Peyer's patch (tissue), 4 donors: Measurements from ENCODE around the gene ABLIM2. TPM values are rescaled to one million over a fixed set of nuclear protein-coding genes. Genes with fewer than 3 reads are reported as not detected.

Experiments
- DNase-seq, 3 donors: peaks; one replicate each; pipeline ENCODE4 v3.0.0-alpha.2; 2017 to 2019
- H3K27ac ChIP-seq, 4 donors: fragments of 200-600 bp; sonication (generic); one replicate each; pipeline ENCODE4 v1.5.1; 2016 to 2019
- H3K27me3 ChIP-seq, 2 donors: fragments of 200-600 bp; sonication (generic); one replicate each; pipeline ENCODE4 v1.5.1; 2019
- H3K36me3 ChIP-seq, 3 donors: fragments of 200-600 bp; sonication (generic); one replicate each; pipeline ENCODE4 v1.5.1; 2016 to 2019
- H3K4me1 ChIP-seq, 4 donors: fragments of 200-600 bp; sonication (generic); one replicate each; pipeline ENCODE4 v1.5.1; 2016 to 2019
- H3K4me3 ChIP-seq, 4 donors: fragments of 200-600 bp; sonication (generic); 1 replicate in 3 of 4; 2 replicates in 1 of 4; pipeline ENCODE4 v1.5.1; 2016 to 2019; ENCODE audit warnings: mild to moderate bottlenecking in 1 of 4
- H3K9me3 ChIP-seq, 4 donors: fragments of 200-600 bp; sonication (generic); one replicate each; pipeline ENCODE4 v1.5.1; 2016 to 2019; ENCODE audit warnings: mild to moderate bottlenecking in 1 of 4
- CTCF ChIP-seq, 6 experiments: fragments of 450-650 bp in 4 of 6; fragments of 200-600 bp in 2 of 6; sonication (generic) in 1 of 6; IDR thresholded peaks; one replicate each; pipeline ENCODE4 v1.5.1; 2017 to 2019; ENCODE audit warnings: antibody characterized with exemption in 6 of 6, mild to moderate bottlenecking in 3 of 6, moderate library complexity in 1 of 6
- POLR2A ChIP-seq, 2 donors: fragments of 450-650 bp; IDR thresholded peaks; one replicate each; pipeline ENCODE4 v1.5.1; 2017; ENCODE audit warnings: antibody characterized with exemption in 2 of 2, mild to moderate bottlenecking in 2 of 2, moderate library complexity in 2 of 2
- total RNA-seq, 4 donors: library from RNA; depleted of rRNA; stranded (reverse); fragments of >200 nt; gene quantifications; one replicate each; pipeline ENCODE4 v1.1.0, GENCODE V29; 2016

The ABLIM2 gene
- total RNA-seq, 4 donors from 2014 or later = 9.0 to 24.2 (median 11.7) TPM

DNA sequence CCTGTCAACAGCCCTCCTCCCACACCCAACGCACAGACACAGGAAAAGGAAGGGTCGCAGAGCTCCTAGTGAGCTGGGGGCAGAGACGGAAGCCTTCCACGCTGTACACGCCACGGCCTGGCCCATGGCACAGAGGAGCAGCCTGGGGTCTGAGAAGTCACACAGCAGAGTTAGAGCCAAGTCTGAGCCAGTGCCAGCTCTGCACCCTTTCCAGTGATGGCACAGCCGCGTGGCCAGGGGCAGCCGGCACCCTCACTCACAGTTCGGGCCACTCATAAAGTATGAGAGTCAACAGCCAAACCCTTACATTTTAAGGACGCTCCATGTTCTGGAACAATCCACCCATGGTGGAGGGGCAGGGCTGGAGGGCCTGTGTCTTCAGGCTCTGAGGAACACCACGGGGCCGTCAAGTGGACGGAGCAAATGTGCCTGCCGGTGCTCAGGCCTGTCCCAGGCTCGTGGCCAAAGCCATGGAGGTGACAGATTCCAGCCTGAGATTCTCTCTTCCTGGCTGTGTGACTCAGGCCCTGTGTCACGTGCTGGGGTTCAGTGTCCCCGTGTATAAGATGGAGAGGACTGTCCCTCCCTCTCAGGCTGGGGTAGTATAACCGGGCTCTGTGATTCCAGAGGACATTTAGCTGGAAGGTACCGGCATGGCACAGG is 91.2 kb downstream of the ABLIM2 start:
- Histone ChIP-seq H3K4me3 (no peak overlapping the region), H3K27ac (no peak overlapping the region), H3K9me3 (peaks cover 0 to 22% (median 6%) of the 10 kb centered on the region in 4 donors), H3K27me3 (no peaks in the 10 kb centered on the region), H3K36me3 (no peaks in the 10 kb centered on the region), H3K4me1 (no peaks in the 10 kb centered on the region)
- DNase-seq = no peak
- no peak for TF ChIP-seq CTCF (IDR thresholded peaks at IDR 0.05)
- no peak for TF ChIP-seq POLR2A (IDR thresholded peaks at IDR 0.05)

DNA sequence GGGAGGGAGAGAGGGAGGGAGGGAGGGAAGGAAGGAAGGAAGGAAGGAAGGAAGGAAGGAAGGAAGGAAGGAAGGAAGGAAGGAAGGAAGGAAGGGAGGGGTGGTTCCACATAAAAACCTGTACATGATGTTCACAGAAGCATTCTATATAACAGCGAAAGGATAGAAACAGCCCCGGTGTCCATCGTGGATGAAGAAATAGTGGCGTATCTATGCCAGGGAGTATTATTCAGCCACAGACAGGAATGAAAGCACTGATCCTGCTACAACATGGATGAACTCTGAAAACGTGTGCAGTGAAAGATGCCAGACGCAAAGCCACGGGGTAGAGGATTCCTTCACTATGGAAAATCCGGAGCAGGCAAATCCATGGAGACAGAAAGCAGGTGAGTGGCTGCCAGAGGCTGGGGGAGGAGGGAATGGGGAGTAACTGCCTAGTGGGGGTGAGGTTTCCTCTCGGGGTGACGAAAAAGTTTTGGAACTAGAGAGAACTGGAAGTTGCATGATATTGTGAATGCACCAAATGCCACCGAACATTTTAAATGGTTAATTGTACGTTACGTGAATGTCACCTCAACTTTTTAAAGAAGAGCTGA is 92.2 kb downstream of the ABLIM2 start:
- Histone ChIP-seq H3K9me3 (peaks cover 0 to 22% (median 6%) of the 10 kb centered on the region in 4 donors), H3K27me3 (no peaks in the 10 kb centered on the region), H3K4me3 (no peak overlapping the region)

DNA sequence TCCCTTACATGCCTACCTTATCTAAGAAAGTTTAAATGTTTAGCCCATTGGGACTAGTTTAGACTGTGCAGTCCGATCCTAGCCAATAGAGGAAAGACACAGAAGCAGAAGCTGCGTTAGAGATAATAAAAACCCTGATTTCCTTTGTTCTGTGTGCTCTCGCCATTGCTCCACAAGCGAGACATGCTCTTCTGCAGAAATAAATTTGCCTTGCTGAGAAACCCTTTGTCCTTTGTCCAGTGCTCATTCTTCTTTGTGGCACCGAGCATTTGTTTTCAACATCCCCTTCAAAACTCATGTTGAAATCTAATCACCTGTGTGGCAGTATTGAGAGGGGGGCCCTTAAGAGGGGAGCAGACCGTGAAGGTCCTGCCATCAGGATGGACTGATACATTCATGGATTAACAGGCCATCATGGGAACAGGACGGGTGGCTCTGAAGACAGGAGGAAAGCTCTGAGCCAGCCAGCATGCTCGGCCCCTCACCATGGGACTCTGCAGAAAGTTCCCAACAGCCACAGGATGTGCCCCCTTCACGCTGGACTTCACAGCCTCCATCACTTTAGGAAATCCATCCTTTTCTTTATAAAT is 94.5 kb downstream of the ABLIM2 start:
- no peak overlapping the region for H3K27ac ChIP-seq
- H3K36me3 ChIP-seq = no peaks in the 10 kb centered on the region
- H3K27me3 ChIP-seq = no peaks in the 10 kb centered on the region
- TF ChIP-seq CTCF (IDR thresholded peaks at IDR 0.05) (no peak), POLR2A (IDR thresholded peaks at IDR 0.05) (no peak)
- DNase-seq = no peak
- H3K4me3 ChIP-seq = no peak overlapping the region
- no peaks in the 10 kb centered on the region for H3K4me1 ChIP-seq
- H3K9me3 ChIP-seq = peaks cover 0 to 22% (median 6%) of the 10 kb centered on the region in 4 donors

More for the DNA sequence above, 92.2 kb downstream of the ABLIM2 start:
- Histone ChIP-seq H3K4me1 (no peaks in the 10 kb centered on the region), H3K27ac (no peak overlapping the region), H3K36me3 (no peaks in the 10 kb centered on the region)
- no peak for DNase-seq
- no peak for TF ChIP-seq POLR2A (IDR thresholded peaks at IDR 0.05)
- no peak for TF ChIP-seq CTCF (IDR thresholded peaks at IDR 0.05)

DNA sequence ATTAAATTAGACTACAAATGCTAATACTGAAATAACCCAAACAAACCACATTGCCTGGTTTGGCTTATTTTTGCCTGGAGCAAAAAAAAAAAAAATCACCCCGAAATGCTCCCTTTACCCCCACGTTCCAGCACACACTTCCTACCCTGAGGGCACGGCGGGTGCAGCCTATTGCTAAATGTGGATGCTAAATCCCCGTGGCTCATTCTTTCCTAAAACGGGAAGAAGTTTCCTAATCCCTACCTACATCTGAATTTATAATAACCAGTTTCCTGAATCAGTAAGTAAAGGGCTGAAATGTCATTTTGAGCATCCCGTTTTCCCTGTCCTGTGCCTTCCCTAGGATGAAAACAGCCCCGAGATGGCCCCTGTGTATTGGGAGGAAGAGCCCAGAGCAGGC is 97.0 kb downstream of the ABLIM2 start:
- no peaks in the 10 kb centered on the region for H3K36me3 ChIP-seq
- TF ChIP-seq CTCF (IDR thresholded peaks at IDR 0.05) (no peak), POLR2A (IDR thresholded peaks at IDR 0.05) (no peak)
- no peaks in the 10 kb centered on the region for H3K27me3 ChIP-seq
- DNase-seq = no peak
- H3K27ac ChIP-seq = no peak overlapping the region
- H3K4me1 ChIP-seq = no peaks in the 10 kb centered on the region
- peaks cover 0 to 22% (median 6%) of the 10 kb centered on the region in 4 donors for H3K9me3 ChIP-seq
- no peak overlapping the region for H3K4me3 ChIP-seq

DNA sequence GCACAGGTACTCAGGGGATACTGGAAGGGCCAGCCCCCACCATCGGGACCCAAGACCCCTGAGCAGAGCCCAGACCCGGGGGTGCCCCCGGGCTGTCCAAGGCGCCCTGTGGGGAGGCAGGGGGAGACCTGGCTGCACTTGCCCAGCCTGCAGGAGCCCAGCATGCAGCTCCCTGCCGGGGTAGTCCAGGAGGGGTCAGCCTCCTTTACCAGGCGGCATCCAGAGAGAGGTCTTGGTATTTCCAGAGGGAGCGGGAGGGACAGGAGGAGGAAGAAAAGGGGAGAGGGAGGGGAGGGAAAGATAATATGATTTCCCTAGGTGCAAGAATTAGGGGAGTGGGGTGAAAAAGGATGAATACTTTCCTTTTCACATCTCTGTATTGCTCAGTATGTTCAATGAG is 97.5 kb downstream of the ABLIM2 start:
- Histone ChIP-seq H3K36me3 (no peaks in the 10 kb centered on the region), H3K4me1 (no peaks in the 10 kb centered on the region), H3K27me3 (no peaks in the 10 kb centered on the region), H3K9me3 (peaks cover 0 to 22% (median 6%) of the 10 kb centered on the region in 4 donors), H3K27ac (no peak overlapping the region), H3K4me3 (no peak overlapping the region)
- DNase-seq = no peak
- no peak for TF ChIP-seq CTCF (IDR thresholded peaks at IDR 0.05)
- no peak for TF ChIP-seq POLR2A (IDR thresholded peaks at IDR 0.05)
